Epidermal melanocyte (primary cell): Measurements from ENCODE around the gene SUMO2.
A peak's percentile ranks its signal among the peaks of the same experiment; 100 is the strongest.
"Not testable (repeated sequence)": the region's sequence is repeated elsewhere in the genome, so short reads cannot be mapped to it uniquely, and the experiment has no call there.

Source experiments
- DNase-seq: peaks from one replicate; pipeline ENCODE4 v3.0.0; 2011; ENCODE audit warnings: low spot score; ENCODE audit not compliant: insufficient read length

SUMO2 gene

GRCh38 chr17:75182319-75182568 lies 515 bp downstream of the SUMO2 start:
- DNase-seq: no peak

- DNase-seq: no peak
Observed at GRCh38 chr17:75181608-75182318, 996 bp downstream of the SUMO2 start.

GRCh38 chr17:75181110-75181509 lies 1.6 kb downstream of the SUMO2 start:
- DNase-seq: no peak

GRCh38 chr17:75178453-75178852 lies 4.3 kb downstream of the SUMO2 start:
- no peak for DNase-seq

- DNase-seq: no peak
Observed at GRCh38 chr17:75176625-75177024, 6.1 kb downstream of the SUMO2 start.

- DNase-seq: no peak
Observed at GRCh38 chr17:75174996-75175395, 7.8 kb downstream of the SUMO2 start.

GRCh38 chr17:75173526-75173925 lies 9.2 kb downstream of the SUMO2 start:
- DNase-seq: no peak

- DNase-seq: no peak
Observed at GRCh38 chr17:75168998-75169397, 13.8 kb downstream of the SUMO2 start.

- DNase-seq: not testable (repeated sequence)
Observed at GRCh38 chr17:75164606-75165005, 18.2 kb downstream of the SUMO2 start.

GRCh38 chr17:75163074-75163473 lies 19.7 kb downstream of the SUMO2 start:
- DNase-seq: no peak

GRCh38 chr17:75160211-75160610 lies 22.5 kb downstream of the SUMO2 start:
- DNase-seq: no peak

- no peak for DNase-seq
Observed at GRCh38 chr17:75159196-75160031, 23.3 kb downstream of the SUMO2 start.

- DNase-seq: not testable (repeated sequence)
Observed at GRCh38 chr17:75158480-75158879, 24.3 kb downstream of the SUMO2 start.

- DNase-seq: no peak
Observed at GRCh38 chr17:75155191-75155601, 27.6 kb downstream of the SUMO2 start.

- peak; percentile 94 for DNase-seq
Observed at GRCh38 chr17:75154195-75155106, 28.3 kb downstream of the SUMO2 start, which contains the start of gene JPT1. TSS of gene JPT1 (minus strand) at chr17:75154512. CDS start at chr17:75154397, 115 bp downstream.

GRCh38 chr17:75153780-75154194 lies 29.0 kb downstream of the SUMO2 start:
- peak; percentile 16 for DNase-seq

GRCh38 chr17:75152922-75153779 lies 29.6 kb downstream of the SUMO2 start:
- no peak for DNase-seq

GRCh38 chr17:75152523-75152921 lies 30.2 kb downstream of the SUMO2 start:
- DNase-seq: no peak

- no peak for DNase-seq
Observed at GRCh38 chr17:75151930-75152329, 30.8 kb downstream of the SUMO2 start.

GRCh38 chr17:75147878-75148546 lies 34.7 kb downstream of the SUMO2 start:
- DNase-seq: no peak
